Stimulated activated CD4-positive, alpha-beta T cell treated with anti-CD3 and anti-CD28 coated beads, Interleukin-4, amount 100 ng/mL, for 1 hour (primary cell): Measurements from ENCODE around the gene CSRNP2.
A peak's percentile ranks its signal among the peaks of the same experiment; 100 is the strongest.
"Not testable (repeated sequence)": the region's sequence is repeated elsewhere in the genome, so short reads cannot be mapped to it uniquely, and the experiment has no call there.

Experiments used
- DNase-seq: peaks from one replicate; pipeline ENCODE4 v3.0.0-alpha.2; 2020

CSRNP2 gene

GRCh38 chr12:51083126-51083833, at the start of gene CSRNP2:
Gene CSRNP2, minus strand, starts transcription at chr12:51083596. Its CDS starts 7,035 bp downstream, at chr12:51076561.
- DNase-seq, result peak; percentile 93

GRCh38 chr12:51132693-51133092, 49.3 kb upstream of the CSRNP2 start:
- no peak for DNase-seq

DNA sequence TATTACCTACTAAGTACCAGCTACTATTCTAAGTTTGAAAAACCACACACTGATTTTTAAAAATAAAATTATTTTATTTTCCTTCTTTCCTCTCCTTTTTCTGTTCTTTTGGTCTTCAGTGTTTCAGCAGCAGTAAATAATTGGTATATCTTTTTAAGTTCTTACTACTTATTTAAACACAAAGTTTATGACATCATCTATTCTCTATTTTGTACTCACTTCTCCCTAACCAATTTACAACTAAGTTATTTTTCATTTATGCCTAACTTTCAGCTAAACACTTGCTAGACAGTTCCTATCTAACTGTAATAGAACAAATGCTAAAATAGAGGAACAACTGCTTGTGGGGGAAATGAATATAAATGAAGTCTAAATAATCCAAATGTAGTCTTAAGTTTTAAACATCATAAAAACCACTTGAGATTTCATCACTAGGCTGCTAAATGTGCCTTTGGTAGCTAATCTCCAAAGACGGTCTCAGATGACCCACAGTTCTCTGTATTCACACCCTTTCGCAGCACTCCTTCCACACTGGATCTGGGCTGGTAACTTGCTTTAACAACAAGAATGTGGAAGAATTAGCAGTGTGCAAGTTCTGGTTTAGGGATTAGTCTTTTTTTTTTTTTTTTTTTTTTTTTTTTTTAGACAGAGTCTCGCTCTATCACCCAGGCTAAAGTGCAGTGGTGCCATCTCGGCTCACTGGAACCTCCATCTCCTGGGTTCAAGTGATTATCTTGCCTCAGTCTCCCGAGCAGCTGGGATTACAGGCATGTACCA, 48.5 kb upstream of the CSRNP2 start:
- no peak for DNase-seq

- DNase-seq, result no peak
These were observed 45.5 kb upstream of the CSRNP2 start for GRCh38 chr12:51128919-51129318.

- no peak for DNase-seq
These were observed 43.8 kb upstream of the CSRNP2 start for GRCh38 chr12:51127050-51127729.

GRCh38 chr12:51126297-51126696, 42.9 kb upstream of the CSRNP2 start:
- DNase-seq, result no peak

- no peak for DNase-seq
These were observed 41.1 kb upstream of the CSRNP2 start for GRCh38 chr12:51124504-51124903.

DNA sequence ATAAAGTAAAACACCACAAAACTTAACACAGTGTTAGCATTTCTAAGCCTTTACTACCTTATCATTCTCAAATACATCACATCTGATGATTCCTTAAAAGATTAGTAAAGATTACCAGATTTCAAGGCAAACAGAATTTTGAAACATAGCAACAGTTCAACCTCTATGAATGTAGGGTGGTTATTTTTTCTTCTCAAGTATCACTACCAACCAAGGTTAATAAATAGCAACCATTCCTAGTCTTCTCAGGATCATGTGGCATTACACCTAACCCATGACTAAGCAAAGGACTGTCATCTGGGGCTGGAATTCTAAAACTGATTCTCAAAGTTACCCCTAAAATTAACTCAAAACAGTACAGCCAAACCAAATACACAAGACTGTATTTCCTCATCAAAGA, 39.4 kb upstream of the CSRNP2 start:
- no peak for DNase-seq

DNA sequence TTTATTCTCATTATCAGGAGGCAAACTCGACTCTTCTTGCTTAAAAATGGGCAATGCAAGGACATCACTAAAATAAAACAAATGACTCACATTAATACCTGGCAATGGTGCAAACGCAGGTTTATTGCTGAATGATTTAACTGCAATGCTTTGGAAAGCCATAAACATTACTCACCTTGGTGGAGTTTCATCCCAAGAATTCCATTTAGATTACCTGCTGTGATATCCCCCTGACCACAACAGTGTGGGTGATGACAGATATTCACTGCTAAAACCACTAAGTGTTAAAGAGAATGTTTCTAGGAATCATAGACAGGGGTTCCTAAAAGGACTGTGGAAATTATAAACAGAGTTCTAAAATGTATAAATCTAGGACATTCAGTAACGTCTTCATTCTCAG, 35.3 kb upstream of the CSRNP2 start:
- DNase-seq, result no peak

- DNase-seq, result no peak
These were observed 32.1 kb upstream of the CSRNP2 start for GRCh38 chr12:51115533-51115932.

DNA sequence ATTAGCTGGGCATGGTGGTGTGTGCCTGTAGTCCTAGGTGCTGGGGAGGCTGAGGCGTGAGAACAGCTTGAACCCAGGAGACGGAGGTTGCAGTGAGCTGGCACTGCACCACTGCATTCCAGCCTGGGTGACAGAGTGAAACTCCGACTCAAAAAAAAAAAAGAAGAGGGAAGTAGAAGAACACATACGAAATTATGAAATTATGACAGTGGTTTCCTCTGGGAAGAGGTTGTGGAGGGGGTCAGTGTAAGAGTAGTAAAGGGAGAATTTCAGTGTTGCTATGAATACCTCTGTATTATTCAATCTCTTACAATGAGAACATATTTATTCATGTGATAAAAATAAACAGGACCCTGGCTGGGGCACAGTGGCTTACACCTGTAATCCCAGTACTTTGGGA, 24.7 kb upstream of the CSRNP2 start:
- DNase-seq, result no peak

DNA sequence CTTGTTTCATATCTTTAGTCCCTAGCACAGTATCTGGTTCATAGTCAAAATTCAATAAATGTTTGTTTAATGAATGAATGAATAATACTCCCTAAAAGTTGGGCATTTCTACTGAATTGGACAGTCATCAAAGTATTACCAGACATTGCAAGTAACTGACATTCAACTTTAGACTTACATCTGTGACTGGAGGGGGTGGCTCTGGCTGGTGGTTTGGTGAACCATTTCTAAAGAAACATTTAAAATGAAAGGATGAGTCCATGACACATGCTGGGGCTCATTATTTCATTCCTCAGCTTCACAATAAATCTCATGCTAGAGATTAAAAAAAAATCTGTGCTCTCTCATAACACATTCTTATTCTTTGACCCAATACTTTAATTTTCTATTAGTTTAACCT, 20.6 kb upstream of the CSRNP2 start:
- DNase-seq, result no peak

- no peak for DNase-seq
These were observed 15.2 kb upstream of the CSRNP2 start for GRCh38 chr12:51098611-51099010.

GRCh38 chr12:51090705-51091229, 7.4 kb upstream of the CSRNP2 start:
- no peak for DNase-seq

DNA sequence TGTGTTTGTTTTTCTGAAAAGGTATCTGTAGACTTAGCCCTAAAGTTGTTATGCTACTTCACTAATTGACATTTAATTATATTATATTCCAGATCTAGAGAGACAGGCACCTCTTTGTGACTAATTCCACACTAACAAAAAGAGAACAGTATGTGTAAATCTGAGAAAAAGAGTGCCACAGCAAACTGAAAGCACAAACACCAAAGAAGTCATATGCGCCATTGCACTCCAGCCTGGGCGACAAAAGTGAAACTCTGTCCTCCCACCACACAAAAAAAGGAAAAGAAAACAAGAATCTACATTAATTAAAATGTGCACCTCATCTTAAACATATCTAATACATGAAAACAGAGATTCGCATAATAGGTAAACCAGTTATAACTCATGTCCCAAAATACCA, 4.4 kb upstream of the CSRNP2 start:
- DNase-seq, result peak; percentile 16

DNA sequence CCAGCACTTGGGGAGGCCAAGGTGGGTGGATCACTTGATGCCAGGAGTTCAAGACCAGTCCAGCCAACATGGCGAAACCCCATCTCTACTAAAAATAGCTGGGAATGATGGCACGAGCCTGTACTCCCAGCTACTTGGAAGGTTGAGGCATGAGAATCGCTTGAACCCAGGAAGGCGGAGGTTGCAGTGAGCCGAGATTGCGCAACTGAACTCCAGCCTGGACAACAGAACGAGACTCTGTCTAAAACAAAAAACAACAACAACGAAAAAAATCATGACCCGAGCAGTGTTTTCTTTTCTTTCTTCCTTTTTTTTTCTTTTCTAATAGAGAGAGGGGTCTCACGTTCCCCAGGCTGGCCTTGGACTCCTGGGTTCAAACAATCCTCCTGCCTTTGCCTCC, 3.5 kb upstream of the CSRNP2 start:
- DNase-seq, result no peak

DNA sequence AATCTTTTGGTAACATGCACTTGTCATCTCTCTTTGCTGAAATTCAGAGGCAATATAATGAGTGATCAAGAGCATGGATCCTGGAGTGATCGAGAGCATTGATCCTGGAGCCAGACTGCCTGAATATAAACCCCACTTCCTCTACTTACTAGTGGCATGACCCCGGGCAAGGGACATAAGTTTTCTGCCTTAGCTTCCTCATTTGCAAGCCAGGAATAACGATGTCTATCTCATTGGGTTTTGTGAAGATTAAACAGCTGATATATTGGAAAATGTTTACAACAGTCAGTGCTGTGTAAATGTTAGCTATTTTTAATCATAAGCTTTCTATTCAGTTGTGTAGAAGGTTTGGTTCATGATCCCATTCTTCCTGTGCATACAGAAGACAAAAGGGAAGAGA, 2.4 kb upstream of the CSRNP2 start:
- DNase-seq, result no peak

GRCh38 chr12:51082561-51083125, 753 bp downstream of the CSRNP2 start:
- DNase-seq, result peak; percentile 15

DNA sequence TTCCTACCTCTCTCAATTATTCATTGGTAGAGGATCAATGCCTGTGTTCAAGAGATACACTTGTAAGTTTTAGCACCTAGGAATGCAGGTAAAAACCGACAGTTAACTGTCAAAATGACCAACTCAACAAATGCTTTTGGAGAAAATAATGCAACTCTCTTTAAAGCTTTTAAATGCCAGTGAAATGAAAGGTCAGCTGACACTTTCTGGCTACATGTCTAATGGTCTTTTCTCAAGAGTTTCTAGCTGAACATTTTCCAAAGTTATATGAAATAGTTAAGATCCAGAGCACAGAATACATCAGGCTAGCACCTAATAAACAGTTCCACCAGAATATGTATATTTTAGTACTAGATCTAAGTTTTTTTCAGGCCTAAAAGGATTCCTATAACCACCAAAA, 2.0 kb downstream of the CSRNP2 start:
- DNase-seq, result no peak

GRCh38 chr12:51080136-51080535, 3.3 kb downstream of the CSRNP2 start:
- no peak for DNase-seq

- DNase-seq, result not testable (repeated sequence)
These were observed 4.5 kb downstream of the CSRNP2 start for GRCh38 chr12:51078866-51079265.

GRCh38 chr12:51078346-51078745, 5.0 kb downstream of the CSRNP2 start:
- not testable (repeated sequence) for DNase-seq

DNA sequence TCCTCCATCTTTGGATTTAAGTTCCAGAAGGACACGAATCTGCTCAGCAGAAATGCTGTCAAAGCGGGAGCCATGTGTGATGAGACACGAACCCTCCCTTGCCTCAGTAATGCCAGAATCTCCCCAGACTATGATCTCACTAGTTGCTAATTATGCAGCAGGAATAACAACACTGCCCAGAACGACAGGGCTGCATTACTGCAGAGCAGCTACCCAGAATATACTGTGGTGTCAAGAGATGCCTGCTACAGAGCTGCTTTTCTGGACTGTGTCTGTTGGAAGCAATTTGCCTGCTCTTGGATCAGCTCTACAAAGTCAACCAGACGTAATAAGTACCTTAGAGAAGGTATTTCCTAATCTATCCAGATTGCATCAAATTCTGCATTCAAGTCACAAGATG, 5.5 kb downstream of the CSRNP2 start:
- DNase-seq, result no peak
